Mammary epithelial cell (primary cell): ENCODE data around the gene LGMN.

ENCODE experiments used
- EZH2 ChIP-seq: IDR thresholded peaks from 2 replicates; pipeline ENCODE4 v1.6.1; 2012; ENCODE audit warnings: low read length, inconsistent platforms, borderline replicate concordance
- TF ChIP-seq, protein P1 (sequence below), 2 donors: IDR thresholded peaks in 1 of 2; conservative IDR thresholded peaks in 1 of 2; 2 replicates each; pipeline ENCODE4 v1.5.1; 2011 to 2012; ENCODE audit warnings: inconsistent platforms in 2 of 2, low read length in 2 of 2, mild to moderate bottlenecking in 2 of 2, control low read depth in 1 of 2, low read depth in 1 of 2; ENCODE audit not compliant: insufficient read depth in 1 of 2; ENCODE audit errors: extremely low read depth in 1 of 2

DNA sequence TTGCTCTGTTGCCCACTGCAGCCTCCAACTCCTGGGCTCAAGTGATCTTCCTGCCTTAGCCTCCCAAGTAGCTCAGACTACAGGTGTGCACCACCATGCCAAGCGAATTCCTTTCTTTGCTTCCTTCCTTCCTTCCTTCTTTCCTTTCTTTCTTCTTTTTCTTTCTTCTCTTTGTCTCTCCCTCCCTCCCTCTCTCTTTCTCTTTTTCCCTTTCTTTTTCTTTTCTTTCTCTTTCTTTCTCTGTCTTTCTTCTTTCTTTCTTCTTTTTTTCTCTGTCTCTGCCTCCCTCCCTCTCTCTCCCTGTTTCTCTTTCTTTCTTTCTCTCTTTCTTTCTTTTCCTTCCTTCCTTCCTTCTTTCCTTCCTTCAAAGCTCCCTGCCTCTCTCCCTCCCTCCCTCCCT lies 52.9 kb downstream of the LGMN start:
- TF ChIP-seq, protein P1, sequence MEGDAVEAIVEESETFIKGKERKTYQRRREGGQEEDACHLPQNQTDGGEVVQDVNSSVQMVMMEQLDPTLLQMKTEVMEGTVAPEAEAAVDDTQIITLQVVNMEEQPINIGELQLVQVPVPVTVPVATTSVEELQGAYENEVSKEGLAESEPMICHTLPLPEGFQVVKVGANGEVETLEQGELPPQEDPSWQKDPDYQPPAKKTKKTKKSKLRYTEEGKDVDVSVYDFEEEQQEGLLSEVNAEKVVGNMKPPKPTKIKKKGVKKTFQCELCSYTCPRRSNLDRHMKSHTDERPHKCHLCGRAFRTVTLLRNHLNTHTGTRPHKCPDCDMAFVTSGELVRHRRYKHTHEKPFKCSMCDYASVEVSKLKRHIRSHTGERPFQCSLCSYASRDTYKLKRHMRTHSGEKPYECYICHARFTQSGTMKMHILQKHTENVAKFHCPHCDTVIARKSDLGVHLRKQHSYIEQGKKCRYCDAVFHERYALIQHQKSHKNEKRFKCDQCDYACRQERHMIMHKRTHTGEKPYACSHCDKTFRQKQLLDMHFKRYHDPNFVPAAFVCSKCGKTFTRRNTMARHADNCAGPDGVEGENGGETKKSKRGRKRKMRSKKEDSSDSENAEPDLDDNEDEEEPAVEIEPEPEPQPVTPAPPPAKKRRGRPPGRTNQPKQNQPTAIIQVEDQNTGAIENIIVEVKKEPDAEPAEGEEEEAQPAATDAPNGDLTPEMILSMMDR (conservative IDR thresholded peaks at IDR 0.05 in 1 of 2, IDR thresholded peaks at IDR 0.05 in 1 of 2; ENCODE audit: extremely low read depth in 1 of 2, insufficient read depth in 1 of 2, low read depth in 1 of 2, low read length in 2 of 2): no peak
- TF ChIP-seq EZH2: no peak
